SK-MEL-5 (cell line): ENCODE results near the gene RARS1. TPM values are rescaled to one million over a fixed set of nuclear protein-coding genes. Genes with fewer than 3 reads are reported as not detected.
"Not testable (repeated sequence)": the region's sequence is repeated elsewhere in the genome, so short reads cannot be mapped to it uniquely, and the experiment has no call there.

Experiments
- DNase-seq: peaks from one replicate; pipeline ENCODE4 v3.0.0-alpha.2; 2016; ENCODE audit warnings: low read depth, low spot score
- in situ Hi-C: cut with HindIII; loops from 2 replicates; pipeline ENCODE4 v1.10.0; 2016; ENCODE audit warnings: low sequenced_read_pairs, high pct_unique_total_duplicates, low pct_unique_long_range_greater_than_20kb
- small RNA-seq, 2 experiments: library from RNA; depleted of rRNA; stranded (forward); fragments of <200 nt; gene quantifications; one replicate each; pipeline ENCODE3, GENCODE V24; 2014
- total RNA-seq: library from RNA; depleted of rRNA; stranded (reverse); fragments of >200 nt; shearing (Covaris generic); gene quantifications from 2 replicates; pipeline ENCODE4 v1.2.3, GENCODE V29; 2014; rRNA removed

The RARS1 gene
- total RNA-seq, 1 experiment from 2014 or later = 159 TPM

- no peak for DNase-seq
- in situ Hi-C loops = no loop called here
These were observed 46.0 kb downstream of the RARS1 start for GRCh38 chr5:168531987-168532864.

DNA sequence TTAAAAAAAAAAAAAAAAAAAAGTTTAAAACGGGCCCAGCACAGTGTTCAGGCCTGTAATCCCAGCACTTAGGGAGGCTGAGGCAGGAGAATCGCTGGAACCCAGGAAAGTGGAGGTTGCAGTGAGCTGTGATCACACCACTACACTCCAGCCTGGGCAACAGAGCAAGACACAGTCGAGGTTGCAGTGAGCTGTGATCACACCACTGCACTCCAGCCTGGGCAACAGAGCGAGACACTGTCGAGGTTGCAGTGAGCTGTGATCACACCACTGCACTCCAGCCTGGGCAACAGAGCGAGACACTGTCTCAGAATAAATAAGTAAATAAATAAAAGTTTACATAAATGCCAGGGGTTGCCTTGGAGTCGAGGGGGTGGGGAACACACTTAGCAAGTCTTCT lies 48.1 kb downstream of the RARS1 start:
- in situ Hi-C loops, DNase-seq: not testable (repeated sequence)

DNA sequence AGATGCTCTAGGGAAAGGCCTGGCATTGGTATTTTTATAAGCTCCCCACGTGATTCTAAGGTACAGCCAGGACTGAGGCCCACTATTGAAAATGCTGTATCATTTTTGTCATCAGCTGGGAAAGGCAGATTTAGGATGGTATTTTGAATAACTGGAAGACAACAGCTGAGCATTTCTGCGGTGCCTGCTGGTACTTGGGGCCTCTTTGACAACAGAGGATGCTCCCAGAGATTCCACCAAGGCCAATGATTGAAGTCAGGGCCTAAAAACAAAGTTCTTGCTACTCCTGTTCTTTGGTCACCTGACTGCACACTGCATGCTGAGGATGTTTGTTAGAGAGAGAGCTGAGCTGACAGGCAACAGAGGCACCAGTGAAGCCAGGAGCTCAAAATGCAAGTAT lies 50.9 kb downstream of the RARS1 start:
- no peak for DNase-seq
- in situ Hi-C loops = no loop called here

GRCh38 chr5:168549554-168549953 lies 63.3 kb downstream of the RARS1 start:
- no peak for DNase-seq
- in situ Hi-C loops = no loop called here

GRCh38 chr5:168550656-168551055 lies 64.4 kb downstream of the RARS1 start:
- DNase-seq = no peak
- in situ Hi-C loops = no loop called here

GRCh38 chr5:168552146-168552545 lies 65.9 kb downstream of the RARS1 start:
- peak; percentile 38 for DNase-seq
- in situ Hi-C loops = no loop called here

GRCh38 chr5:168553377-168554130 lies 67.3 kb downstream of the RARS1 start:
- in situ Hi-C loops = no loop called here
- DNase-seq = no peak

DNA sequence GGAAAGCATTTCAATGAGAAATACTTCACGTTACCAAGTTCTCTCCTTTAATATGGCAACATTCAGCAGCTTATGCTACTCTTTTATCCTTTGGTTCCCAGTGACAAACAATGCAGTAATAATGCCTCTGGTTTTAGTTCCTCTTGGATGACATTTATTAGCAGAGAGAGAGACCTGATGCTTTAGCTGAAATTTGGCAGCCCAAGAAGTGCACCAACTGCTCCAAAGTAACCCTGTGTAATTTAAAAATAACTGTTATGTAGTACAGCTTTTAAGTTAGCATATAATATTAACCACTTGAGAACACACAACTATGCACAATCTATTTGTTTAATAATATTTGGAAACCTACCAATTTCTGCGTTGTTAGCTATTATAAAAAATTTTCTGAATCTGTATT lies 71.1 kb downstream of the RARS1 start:
- in situ Hi-C loops = no loop called here
- no peak for DNase-seq

GRCh38 chr5:168562279-168562678 lies 76.0 kb downstream of the RARS1 start:
- in situ Hi-C loops = no loop called here
- no peak for DNase-seq

DNA sequence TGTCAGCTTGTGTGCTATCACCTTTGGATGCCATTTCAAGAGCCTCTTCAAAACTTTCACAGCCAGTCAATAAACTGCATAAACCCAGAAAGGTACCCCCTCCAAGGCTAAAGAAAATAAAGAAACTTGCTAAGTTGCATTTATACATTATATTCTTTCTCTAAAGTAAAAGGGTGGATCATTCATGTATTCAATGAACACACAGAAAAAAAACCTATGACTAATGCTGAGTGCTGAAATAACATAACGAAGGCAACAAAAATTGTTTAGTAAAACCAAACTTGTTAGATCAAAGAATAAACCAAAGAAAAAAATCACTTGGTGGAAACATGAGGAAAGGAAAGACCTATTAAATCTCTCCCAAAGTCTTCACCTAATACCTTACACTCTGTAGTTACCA lies 77.7 kb downstream of the RARS1 start:
- DNase-seq = no peak
- in situ Hi-C loops = no loop called here

DNA sequence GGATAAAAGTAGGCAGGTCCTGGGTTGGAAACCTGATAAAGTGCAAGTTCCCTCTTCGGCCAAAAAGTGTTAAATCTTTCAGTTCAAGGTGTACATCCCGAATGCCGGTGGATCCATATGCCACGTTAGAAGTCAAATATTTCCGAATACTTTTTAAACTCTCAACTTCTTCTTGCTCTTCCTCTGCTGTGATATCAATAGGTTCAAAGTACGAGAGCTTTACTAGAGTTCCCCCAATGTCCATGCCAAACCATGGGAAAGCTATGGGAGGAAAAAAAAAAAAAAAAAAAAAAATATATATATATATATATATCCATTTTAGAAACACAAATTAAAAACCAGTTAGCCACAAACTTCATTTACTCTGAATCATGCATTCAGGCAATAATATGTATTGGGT lies 82.5 kb downstream of the RARS1 start:
- in situ Hi-C loops = no loop called here
- no peak for DNase-seq

Small RNA genes lying within 50 kb of the gene (small RNA-seq; reads per million reads assigned to genes)
- gene MIR103A1 = 0 to 0.57 reads per million in 2 experiments

Other genes starting within 250 kb of the RARS1 start
- gene WWC1, start 194.8 kb upstream of the RARS1 start, total RNA-seq = 12.7 and 13.2 TPM in 2 replicates
- 0.80 and 0.95 TPM in 2 replicates for gene FBLL1, start 42.8 kb downstream of the RARS1 start, total RNA-seq
- 48.8 and 49.0 TPM in 2 replicates for gene PANK3, start 92.9 kb downstream of the RARS1 start, total RNA-seq